NCI-H2107 treated with DMSO at 0.1 percent for 48 hours (cell line): ENCODE results near the gene TMC2.

ENCODE experiments used
- DNase-seq: peaks from one replicate; lab custom pipeline; 2025; ENCODE audit not compliant: unreplicated experiment; lab: John Stamatoyannopoulos, UW

Gene TMC2

DNA sequence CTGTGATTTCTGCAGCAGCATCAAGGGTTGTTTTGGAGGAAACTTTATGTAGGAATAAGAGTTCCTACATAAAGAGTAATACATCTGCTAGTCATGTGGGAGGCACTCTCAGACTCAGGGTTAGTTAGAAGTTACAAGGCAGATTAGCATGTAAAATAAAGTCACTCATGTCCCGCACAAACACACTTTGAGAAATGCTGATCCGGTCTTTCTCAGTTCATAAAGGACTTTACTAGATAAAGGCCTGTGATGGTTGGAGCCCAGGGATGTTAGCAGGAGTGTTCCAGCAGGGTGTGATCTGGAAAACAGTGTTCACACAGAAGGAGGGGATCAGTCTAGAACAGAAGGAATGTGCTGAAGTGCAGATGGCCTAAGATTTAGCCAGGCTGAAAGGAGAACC is 83.0 kb downstream of the TMC2 start:
- DNase-seq = no peak

DNA sequence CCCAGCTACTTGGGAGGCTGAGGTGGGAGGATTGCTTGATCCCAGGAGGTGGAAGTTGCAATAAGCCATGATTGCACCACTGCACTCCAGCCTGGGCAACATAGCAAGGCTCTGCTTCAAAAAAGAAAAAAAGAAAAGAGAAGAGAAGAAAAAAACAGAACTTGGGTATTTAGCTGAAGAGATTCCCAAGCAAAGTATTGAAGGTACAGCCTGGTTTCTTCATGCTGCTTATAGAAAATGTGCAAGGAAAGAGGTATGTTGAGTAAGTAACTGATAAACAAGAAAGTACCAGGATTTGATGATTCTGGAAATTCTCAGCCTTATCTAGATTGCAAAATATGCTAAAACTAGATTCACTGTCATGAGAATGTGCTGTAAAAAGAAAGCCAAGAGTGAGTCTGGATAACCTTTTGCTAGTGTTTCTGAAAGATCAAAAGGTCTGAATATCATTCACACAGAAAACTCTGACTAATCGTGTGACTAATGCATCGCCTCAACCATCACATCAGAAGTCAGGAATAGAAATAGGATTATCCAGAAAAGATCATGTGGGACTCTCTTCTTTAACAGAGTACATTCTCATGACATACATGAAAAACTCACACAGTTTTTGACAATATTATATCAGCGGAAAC is 83.7 kb downstream of the TMC2 start:
- DNase-seq = no peak

DNA sequence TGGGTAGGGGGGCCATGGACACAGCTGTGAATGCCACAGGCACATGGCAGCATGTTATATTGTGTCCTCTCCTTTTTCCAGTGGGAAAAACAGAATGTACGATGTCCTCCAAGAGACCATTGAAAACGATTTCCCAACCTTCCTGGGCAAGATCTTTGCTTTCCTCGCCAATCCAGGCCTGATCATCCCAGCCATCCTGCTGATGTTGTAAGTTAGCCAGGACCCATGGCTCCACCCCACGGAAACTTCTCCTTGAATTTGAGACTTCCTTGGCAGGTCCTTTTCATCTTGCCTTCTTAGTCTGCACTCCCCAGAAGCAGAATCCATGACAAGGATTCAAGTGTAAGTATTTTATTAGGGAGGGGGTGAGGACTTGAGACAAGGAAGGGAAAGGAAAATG is 87.8 kb downstream of the TMC2 start:
- DNase-seq = no peak

DNA sequence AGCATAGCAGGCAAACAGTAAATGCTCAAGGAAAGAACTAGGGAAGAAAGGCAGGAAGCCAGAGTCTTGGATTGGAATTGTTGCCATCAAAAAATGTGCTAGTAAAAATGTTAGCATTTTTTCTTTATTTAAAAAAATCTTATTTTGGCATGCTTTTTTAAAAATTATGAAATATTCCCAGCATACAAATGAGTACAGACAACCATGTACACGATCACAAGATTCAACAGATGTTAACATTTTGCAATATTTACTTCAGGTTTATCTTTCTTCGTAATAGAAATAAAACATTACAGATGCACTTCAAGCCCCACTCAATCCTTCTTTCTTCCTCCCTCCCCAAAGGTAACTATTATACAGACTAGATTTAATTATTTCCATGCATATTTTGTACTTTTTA is 88.7 kb downstream of the TMC2 start:
- no peak for DNase-seq

DNA sequence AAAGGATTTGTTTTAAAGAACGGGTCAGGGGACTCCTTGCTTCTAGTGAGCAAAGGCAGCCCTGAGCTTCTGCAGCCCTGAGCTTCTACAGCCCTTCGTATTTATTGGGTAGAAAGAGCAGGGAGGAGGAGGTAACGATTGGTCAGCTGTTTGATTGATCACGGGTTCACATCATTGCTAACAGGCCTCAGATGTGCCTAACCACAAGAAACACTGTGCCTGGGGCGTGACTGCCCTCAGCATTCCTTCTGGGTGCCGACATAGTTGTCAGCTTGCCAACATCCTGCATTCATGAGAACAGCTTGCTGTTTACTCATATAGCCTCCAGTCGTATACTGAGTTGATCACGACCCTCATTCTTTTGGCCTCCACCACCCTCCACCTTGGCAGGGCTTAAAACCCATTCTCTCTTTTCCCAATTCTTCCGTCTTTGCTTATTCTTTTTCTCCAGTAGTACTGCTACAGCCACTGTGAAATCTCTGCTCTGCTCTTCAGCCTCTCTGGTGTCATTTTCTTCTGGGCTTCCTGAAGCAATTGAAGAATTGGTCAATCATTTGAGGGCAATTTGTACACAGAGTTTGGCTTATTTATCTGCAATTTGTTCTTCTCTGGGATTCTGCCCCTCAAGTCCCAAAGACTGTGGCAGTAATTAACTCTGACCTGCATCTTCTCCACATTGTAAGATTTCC is 90.6 kb downstream of the TMC2 start:
- DNase-seq = no peak

DNA sequence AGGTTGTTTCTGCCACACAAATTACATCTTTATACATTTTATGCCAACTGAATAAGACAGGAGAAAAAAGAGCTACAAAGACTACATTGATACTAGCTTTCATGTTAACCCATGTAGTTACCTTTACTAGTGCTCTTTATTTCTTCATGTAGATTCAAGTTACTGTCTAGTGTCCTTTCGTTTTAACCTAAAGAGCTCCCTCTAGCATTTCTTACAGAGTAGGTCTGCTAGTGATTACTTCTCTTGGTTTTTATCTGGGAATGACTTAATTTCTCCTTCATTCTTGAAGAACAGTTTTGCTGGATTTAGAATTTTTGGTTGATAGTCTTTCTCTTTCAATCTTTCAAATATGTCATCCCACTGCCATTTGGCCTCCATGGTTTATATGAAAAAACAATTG is 94.9 kb downstream of the TMC2 start:
- no peak for DNase-seq

DNA sequence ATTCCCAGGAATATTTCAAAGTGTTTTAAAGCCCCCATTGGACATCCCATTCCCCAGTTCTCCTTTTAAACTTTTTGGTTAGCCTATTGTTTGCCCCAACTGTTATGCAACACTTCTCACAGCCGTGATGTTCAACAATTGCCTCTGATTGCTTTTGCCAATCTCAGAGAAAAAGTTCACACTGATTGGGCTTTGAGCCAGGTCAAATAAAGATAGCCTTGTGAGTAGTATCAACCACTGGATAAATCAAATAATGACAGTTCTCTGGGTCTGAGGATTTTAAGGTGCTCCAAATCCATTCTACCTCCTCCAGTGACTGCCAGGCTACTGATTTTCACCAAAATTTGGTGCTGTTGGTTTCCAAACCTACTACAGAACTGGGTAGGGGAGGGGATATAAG is 97.0 kb downstream of the TMC2 start:
- DNase-seq = no peak

DNA sequence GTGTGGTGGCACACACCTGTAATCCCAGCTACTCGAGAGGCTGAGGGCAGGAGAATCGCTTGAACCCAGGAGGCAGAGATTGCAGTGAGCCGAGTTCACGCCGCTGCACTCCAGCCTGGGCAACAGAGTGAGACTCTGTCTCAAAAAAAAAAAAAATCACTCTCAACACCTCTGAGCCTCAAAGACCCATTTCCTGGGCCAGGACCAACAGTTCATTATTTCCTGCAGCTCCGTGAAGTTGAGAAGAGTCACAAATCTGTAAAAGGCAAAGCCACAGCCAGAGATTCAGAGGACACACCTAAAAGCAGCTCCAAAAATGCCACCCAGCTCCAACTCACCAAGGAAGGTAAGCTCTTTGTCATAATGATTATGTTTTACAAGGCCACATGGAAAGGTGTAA is 100.9 kb downstream of the TMC2 start:
- DNase-seq = no peak

DNA sequence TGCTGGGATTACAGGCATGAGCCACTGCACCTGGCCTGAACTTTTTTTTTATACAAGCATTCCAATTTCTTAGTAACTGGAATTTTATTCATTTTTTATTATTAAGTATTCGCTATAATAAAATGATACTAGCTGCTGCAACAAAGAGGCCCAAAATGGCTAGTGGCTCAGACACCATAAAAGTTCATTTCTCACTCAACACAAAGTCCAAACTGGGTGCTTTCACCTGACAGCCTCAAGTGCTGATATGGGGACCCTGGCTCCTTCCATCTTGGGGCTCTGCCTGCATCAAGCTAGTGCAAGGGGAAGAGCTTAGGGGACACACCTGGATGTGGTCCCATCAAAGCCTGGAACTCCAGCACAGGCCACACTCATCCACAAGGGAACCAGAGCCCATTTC is 103.9 kb downstream of the TMC2 start:
- no peak for DNase-seq

DNA sequence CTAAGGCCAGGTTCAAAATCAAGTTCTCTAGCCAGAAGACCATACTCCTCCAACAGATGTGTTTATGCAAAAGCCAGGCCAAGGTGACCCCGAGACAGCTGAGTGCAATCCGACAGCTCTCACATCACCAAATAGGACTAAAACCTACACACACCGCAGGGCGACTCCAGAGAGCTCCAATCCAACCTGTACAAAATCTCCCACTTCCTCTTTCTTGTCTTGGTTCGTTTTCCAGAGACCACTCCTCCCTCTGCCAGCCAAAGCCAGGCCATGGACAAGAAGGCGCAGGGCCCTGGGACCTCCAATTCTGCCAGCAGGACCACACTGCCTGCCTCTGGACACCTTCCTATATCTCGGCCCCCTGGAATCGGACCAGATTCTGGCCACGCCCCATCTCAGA is 104.5 kb downstream of the TMC2 start:
- DNase-seq = no peak

DNA sequence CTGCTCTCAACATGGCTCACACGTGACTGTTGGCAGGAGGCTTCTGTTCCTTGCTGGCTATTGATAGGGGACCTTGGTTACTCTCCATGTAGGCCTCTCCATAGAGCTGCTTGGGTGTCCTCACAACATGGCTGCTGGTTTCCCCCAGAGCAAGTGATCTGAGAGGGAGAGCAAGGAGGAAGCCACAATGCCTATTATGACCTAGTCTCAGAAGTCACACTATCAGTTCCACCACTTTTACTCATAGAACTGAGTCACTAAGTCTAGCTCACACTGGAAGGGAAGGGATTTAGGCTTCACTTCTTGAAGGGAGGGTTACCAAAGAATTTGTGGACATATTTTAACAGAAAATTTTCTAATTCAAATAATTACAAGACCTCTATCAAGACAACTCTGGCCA is 107.3 kb downstream of the TMC2 start:
- DNase-seq = no peak

DNA sequence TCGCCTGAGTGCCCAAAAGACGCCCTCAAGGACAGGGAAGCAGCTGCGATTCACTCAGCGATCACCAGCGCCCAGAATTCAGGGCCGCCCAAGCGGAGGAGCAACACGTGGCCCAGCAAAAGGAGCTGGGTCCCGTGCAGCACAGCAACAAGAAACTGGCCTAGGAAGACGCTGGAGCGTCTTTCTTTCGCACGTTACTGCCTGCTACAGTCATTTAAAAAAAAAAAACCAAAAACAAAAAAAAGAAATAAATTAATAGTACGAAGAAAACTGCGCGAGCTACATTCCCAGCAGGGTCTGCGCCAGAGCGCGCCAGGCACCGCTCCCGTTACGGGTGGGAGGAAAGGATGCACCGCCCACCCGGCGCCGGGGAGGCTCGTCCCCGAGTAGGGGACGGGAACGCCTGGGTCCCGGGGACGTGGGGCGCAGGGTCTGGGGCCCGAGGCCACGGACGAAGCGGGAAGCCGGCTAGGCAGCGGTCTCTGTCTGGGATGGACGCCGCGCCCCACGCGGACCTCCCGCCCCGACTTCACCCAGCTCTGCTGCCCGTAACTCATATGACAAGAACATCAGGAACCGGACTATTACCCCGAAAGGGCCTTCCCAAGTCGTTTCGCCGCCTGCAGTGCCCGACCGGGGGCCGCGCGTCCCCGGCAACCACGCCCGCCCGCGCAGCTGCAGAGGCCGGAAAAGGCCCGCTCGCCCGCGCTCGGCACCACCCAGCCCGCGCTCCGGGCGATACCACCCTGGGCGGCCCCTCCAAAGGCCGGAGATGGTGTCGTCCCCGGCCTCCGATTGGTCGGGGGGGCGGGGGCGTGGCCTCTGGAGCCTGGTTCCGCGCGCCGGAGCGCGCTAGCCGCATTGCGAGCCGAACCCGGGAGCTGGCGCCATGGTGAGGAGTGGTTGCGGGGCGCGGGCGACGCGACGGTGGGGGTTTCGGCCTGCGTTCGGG is 115.7 kb downstream of the TMC2 start, which contains the start of gene NOP56:
NOP56 (plus strand) TSS at position 861 of the 952 bp plus-strand sequence; CDS start at position 890, 29 bp downstream.
- peak; percentile 38 for DNase-seq

DNA sequence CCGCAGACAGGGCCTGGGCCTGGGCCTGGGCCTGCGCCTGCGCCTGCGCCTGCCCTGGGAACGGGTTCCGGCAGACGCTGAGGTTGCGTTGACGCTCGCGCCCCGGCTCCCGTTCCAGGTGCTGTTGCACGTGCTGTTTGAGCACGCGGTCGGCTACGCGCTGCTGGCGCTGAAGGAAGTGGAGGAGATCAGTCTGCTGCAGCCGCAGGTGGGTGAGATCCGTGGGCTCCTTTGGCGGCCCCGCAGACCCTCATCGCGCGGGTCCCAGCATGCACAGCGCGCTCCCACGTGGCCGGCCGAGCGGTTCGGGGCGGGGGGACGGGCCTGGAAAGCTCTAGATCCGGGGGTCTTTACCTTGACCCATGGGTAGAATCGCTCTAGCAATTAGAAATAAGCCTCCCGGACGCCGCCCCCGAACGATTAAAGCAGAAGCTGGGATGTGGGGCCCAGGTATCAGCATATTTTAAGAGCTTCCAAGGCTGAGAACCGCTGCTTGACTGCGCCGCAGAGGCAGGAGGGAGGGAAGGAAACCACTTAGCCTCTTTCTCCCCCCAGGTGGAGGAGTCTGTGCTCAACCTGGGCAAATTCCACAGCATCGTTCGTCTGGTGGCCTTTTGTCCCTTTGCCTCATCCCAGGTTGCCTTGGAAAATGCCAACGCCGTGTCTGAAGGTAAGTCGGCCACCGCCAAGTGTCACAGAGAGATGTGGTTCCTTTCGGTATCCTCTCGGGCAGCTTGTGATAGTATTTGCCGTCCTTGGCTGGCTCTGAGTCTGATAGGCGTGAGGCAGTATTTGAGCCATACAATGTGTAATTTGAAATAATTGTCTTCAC is 116.6 kb downstream of the TMC2 start:
- no peak for DNase-seq

DNA sequence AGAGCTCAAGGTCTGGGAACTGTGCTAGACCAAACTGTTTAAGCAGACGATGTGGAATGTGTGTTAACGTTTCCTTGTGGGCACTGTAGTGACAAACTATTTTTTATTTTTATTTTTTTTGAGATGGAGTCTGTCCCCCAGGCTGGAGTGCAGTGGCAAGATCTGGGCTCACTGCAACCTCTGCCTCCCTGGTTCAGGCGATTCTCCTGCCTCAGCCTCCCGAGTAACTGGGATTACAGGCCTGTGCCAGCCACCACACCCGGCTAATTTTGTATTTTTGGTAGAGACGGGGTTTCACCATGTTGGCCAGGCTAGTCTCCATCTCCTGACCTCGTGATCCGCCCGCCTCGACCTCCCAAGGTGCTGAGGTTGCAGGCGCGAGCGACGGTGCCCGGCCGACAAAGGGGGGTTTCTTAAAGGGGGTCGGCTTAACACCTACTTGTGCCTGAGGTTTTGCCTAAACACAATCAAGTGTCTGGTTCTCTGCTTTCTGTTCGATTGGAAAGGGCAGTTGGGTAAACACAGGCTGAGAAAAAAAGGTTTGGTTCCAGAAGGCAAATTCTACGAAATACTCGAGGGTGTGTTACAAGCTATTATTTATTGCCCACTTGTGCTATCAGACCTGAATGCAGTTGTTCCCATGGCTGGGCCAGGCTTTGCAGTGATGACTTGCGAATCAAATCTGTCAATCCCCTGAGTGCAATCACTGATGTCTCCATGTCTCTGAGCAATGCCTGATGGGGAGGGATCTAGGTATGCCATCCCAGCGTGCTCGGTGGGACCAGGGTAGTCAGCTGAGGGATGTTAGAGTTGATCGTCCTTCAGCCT is 117.4 kb downstream of the TMC2 start:
- DNase-seq = no peak

DNA sequence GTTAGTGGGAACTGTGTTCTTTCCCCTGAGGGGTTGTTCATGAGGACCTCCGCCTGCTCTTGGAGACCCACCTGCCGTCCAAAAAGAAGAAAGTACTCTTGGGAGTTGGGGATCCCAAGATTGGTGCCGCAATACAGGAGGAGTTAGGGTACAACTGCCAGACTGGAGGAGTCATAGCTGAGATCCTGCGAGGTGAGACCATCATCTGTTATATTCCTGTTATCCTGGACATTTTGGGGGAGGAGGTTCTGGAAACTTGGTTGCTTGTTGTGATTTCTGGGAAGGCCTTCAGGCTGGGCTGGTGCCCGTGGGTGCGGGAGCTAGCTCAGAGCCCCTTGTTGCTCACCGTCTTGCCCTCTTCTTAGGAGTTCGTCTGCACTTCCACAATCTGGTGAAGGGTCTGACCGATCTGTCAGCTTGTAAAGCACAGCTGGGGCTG is 118.0 kb downstream of the TMC2 start:
- no peak for DNase-seq

DNA sequence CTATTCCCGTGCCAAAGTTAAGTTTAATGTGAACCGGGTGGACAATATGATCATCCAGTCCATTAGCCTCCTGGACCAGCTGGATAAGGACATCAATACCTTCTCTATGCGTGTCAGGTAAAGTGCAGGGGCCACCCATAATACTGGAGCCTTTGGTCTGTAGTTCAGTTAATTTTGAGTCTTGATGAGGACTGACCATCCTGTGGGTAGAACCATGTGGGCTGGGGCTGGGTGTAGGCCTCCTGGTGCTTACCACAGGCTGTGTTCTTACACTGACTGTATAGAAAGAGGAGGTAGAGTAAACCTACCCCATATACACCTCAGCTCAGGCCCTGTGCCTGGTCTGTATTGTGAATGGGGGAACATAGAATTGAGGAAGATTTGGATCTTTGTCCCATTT is 118.5 kb downstream of the TMC2 start:
- DNase-seq = no peak

DNA sequence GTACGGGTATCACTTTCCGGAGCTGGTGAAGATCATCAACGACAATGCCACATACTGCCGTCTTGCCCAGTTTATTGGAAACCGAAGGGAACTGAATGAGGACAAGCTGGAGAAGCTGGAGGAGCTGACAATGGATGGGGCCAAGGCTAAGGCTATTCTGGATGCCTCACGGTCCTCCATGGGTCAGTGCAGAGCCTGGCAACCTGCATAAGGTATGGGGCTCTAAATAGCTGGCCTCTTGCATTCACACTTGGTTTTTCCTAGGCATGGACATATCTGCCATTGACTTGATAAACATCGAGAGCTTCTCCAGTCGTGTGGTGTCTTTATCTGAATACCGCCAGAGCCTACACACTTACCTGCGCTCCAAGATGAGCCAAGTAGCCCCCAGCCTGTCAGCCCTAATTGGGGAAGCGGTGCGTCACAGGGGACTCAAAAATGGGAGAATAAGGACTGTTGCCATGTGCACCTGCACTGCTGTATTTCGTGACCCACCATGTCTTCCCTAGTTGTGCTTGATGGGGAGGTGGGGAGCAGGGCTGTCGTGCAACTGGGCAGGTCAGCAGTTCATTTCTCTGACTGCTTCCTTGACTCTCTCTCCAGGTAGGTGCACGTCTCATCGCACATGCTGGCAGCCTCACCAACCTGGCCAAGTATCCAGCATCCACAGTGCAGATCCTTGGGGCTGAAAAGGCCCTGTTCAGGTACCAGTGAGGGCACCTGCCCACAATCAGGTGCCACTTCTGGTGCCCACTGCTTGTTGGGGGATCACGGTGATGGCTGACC is 119.2 kb downstream of the TMC2 start:
- no peak for DNase-seq

DNA sequence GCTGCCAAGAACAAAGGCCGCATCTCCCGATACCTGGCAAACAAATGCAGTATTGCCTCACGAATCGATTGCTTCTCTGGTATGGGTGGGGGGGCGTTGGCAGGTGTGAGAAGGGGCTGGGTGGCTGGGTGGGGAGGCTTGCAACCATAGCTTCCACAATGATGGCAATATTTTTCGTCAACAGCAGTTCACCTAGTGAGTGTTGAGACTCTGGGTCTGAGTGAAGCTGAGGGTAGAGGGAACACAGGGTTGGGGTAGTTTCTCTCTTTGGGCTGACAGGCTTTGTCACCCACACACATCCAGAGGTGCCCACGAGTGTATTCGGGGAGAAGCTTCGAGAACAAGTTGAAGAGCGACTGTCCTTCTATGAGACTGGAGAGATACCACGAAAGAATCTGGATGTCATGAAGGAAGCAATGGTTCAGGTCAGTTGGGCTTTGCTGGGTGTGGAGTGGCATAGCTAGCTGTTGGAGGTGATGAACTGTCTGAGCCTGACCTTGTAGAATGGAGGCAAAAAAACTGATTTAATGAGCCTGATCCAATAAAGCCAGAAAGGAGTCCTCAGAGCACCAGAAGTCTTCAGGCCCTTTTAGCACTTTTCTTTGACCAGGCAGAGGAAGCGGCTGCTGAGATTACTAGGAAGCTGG is 120.2 kb downstream of the TMC2 start:
- DNase-seq = no peak

DNA sequence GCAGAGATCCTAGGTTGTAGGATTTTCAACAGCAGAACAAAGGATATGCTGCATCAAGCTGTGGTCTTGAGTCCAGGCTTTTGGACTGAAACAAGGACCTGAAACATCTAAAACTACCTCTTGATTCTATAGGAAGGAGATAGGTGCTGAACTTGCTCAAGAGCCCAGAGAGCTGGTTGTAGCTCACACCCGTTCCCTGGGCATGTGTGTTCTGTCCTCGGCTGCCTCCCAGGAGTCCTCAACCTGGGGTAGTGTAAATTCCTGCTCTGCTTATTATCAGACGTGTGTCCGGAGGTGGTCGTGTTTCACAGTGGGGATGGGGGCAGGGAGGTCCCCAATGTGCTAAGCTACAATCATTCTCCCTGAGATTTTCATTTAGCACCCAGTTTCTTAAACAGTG is 120.9 kb downstream of the TMC2 start:
- DNase-seq = no peak
